ENCODE data around the gene ITGB1BP1. TPM values are rescaled to one million over a fixed set of nuclear protein-coding genes. Genes with fewer than 3 reads are reported as not detected.

The ITGB1BP1 gene
- total and polyA plus RNA-seq, 2 of the 13 experiments (the other 11 are each of a cell fraction or from before 2014, with no cell fraction given): 106 to 108 TPM

- TF ChIP-seq MXI1 (IDR thresholded peaks at IDR 0.05; ENCODE audit: borderline replicate concordance, low read depth, low read length) (no peak), CERS6 (CRISPR knock-in tag; IDR thresholded peaks at IDR 0.05) (no peak), AHR (CRISPR knock-in tag; IDR thresholded peaks at IDR 0.05) (peak; percentile 83; the same call in 1 of the 2 replicates), KDM5A (IDR thresholded peaks at IDR 0.05; ENCODE audit: borderline replicate concordance, low read length) (no peak), ZBTB42 (CRISPR knock-in tag; IDR thresholded peaks at IDR 0.05) (no peak), SCMH1 (CRISPR knock-in tag; IDR thresholded peaks at IDR 0.05; ENCODE audit: borderline replicate concordance) (no peak), ZNF589 (CRISPR knock-in tag; conservative IDR thresholded peaks at IDR 0.05) (no peak), MLX (CRISPR knock-in tag; IDR thresholded peaks at IDR 0.05) (no peak), PLRG1 (conservative IDR thresholded peaks at IDR 0.05) (no peak), ZNF33A (CRISPR knock-in tag; IDR thresholded peaks at IDR 0.05; ENCODE audit: borderline replicate concordance) (no peak), CHD4 (IDR thresholded peaks at IDR 0.05; ENCODE audit: borderline replicate concordance, low read length) (no peak), ZNF510 (CRISPR knock-in tag; IDR thresholded peaks at IDR 0.05; ENCODE audit: low read depth) (no peak), ZNF101 (CRISPR knock-in tag; IDR thresholded peaks at IDR 0.05; ENCODE audit: borderline replicate concordance, low read depth) (no peak), GPN1 (CRISPR knock-in tag; IDR thresholded peaks at IDR 0.05; ENCODE audit: borderline replicate concordance) (no peak), KAT8 (CRISPR knock-in tag; IDR thresholded peaks at IDR 0.05) (no peak), EED (CRISPR knock-in tag; IDR thresholded peaks at IDR 0.05) (peak; percentile 82; the same call in 1 of the 2 replicates), TP53 (CRISPR knock-in tag; conservative IDR thresholded peaks at IDR 0.05) (no peak), HMGXB4 (CRISPR knock-in tag; IDR thresholded peaks at IDR 0.05; ENCODE audit: borderline replicate concordance in 1 of 2, low read depth in 1 of 2) (no peak; a peak in 1 of 4 replicates)
Observed at GRCh38 chr2:9422321-9423099, 818 bp downstream of the ITGB1BP1 start (continued).

Measured in HepG2 (cell line).